Fibroblast of pulmonary artery (primary cell): ENCODE measurements around the gene MRPS27.
A peak's percentile ranks its signal among the peaks of the same experiment; 100 is the strongest.

ENCODE experiments used
- DNase-seq: peaks from one replicate; pipeline ENCODE4 v3.0.0-alpha.2; 2010; ENCODE audit warnings: low read depth
- H3K4me3 ChIP-seq: replicated peaks from 2 replicates; pipeline ENCODE4 v1.5.1; 2011; ENCODE audit warnings: low read depth, mild to moderate bottlenecking, control low read depth, low read length, moderate library complexity
- CTCF ChIP-seq: IDR thresholded peaks from 2 replicates; pipeline ENCODE4 v1.5.1; 2011; ENCODE audit warnings: mild to moderate bottlenecking, control low read depth, low read length, inconsistent platforms; ENCODE audit errors: missing control alignments

The MRPS27 gene

GRCh38 chr5:72237879-72238278 lies 82.2 kb downstream of the MRPS27 start:
- no peak for DNase-seq
- H3K4me3 ChIP-seq: no peak overlapping the region
- no peak for TF ChIP-seq CTCF

GRCh38 chr5:72237415-72237814 lies 82.6 kb downstream of the MRPS27 start:
- no peak for TF ChIP-seq CTCF
- no peak for DNase-seq
- H3K4me3 ChIP-seq: no peak overlapping the region

GRCh38 chr5:72235725-72236124 lies 84.3 kb downstream of the MRPS27 start:
- no peak overlapping the region for H3K4me3 ChIP-seq
- DNase-seq: no peak
- no peak for TF ChIP-seq CTCF

GRCh38 chr5:72234868-72235267 lies 85.2 kb downstream of the MRPS27 start:
- TF ChIP-seq CTCF: no peak
- no peak for DNase-seq
- no peak overlapping the region for H3K4me3 ChIP-seq

GRCh38 chr5:72234265-72234700 lies 85.8 kb downstream of the MRPS27 start:
- no peak for TF ChIP-seq CTCF
- no peak overlapping the region for H3K4me3 ChIP-seq
- DNase-seq: peak; percentile 63

GRCh38 chr5:72233835-72234234 lies 86.2 kb downstream of the MRPS27 start:
- DNase-seq: no peak
- no peak overlapping the region for H3K4me3 ChIP-seq
- TF ChIP-seq CTCF: no peak

GRCh38 chr5:72232838-72233237 lies 87.2 kb downstream of the MRPS27 start:
- H3K4me3 ChIP-seq: no peak overlapping the region
- DNase-seq: no peak
- no peak for TF ChIP-seq CTCF
